Natural killer cell (primary cell): ENCODE measurements around the gene SEMA4F. TPM values are rescaled to one million over a fixed set of nuclear protein-coding genes. Genes with fewer than 3 reads are reported as not detected.

ENCODE experiments used
- ATAC-seq, 3 donors: fragments of 150-1000 bp in 2 of 3; fragments of 200-7000 bp in 1 of 3; cut with Tn5 transposase; 1 replicate in 1 of 3; 2 replicates in 2 of 3; pipeline ENCODE4 v1.10.0; 2021; ENCODE audit warnings: mild to moderate bottlenecking in 2 of 3, moderate library complexity in 2 of 3
- DNase-seq, 2 donors: peaks; one replicate each; pipeline versions ENCODE4 v3.0.0 to v3.0.0-alpha.2; 2013 to 2021; ENCODE audit warnings: mixed read lengths in 1 of 2
- H3K27ac ChIP-seq: one replicate; pipeline ENCODE4 v1.5.1; 2013; ENCODE audit warnings: mild to moderate bottlenecking, low read length
- H3K27me3 ChIP-seq: one replicate; pipeline ENCODE4 v1.6.1; 2013; ENCODE audit warnings: low read length; ENCODE audit not compliant: control insufficient read depth, insufficient read depth
- H3K36me3 ChIP-seq: one replicate; pipeline ENCODE4 v1.6.1; 2013; ENCODE audit warnings: low read length; ENCODE audit not compliant: control insufficient read depth, insufficient read depth
- H3K4me1 ChIP-seq: one replicate; pipeline ENCODE4 v1.6.1; 2013; ENCODE audit warnings: low read length; ENCODE audit not compliant: control insufficient read depth, insufficient read depth
- H3K4me3 ChIP-seq: one replicate; pipeline ENCODE4 v1.5.1; 2013; ENCODE audit warnings: low read length
- H3K9me3 ChIP-seq: one replicate; pipeline ENCODE4 v1.6.1; 2013; ENCODE audit warnings: low read length; ENCODE audit not compliant: control insufficient read depth, insufficient read depth
- H3K27ac Mint-ChIP-seq, 2 donors: one replicate each; pipeline ENCODE4 v1.8.0; 2022; ENCODE audit warnings: mild to moderate bottlenecking in 2 of 2, mixed read lengths in 2 of 2, moderate library complexity in 1 of 2
- H3K27me3 Mint-ChIP-seq, 2 donors: one replicate each; pipeline ENCODE4 v1.8.0; 2022; ENCODE audit warnings: low read depth in 2 of 2, mixed read lengths in 2 of 2
- H3K36me3 Mint-ChIP-seq: one replicate; pipeline ENCODE4 v1.8.0; 2022; ENCODE audit warnings: mixed read lengths
- H3K4me1 Mint-ChIP-seq, 2 donors: one replicate each; pipeline ENCODE4 v1.8.0; 2022; ENCODE audit warnings: mixed read lengths in 2 of 2
- H3K4me3 Mint-ChIP-seq: one replicate; pipeline ENCODE4 v1.8.0; 2022; ENCODE audit warnings: mild to moderate bottlenecking, moderate library complexity, mixed read lengths
- H3K9me3 Mint-ChIP-seq, 2 donors: one replicate each; pipeline ENCODE4 v1.8.0; 2022; ENCODE audit warnings: mixed read lengths in 2 of 2
- WGBS: methylation state at CpG from one replicate; pipeline ENCODE4 v1.1.7; 2013; ENCODE audit warnings: missing lambda C conversion rate; ENCODE audit not compliant: insufficient coverage; 5-methylcytosine and 5-hydroxymethylcytosine counted together
- intact Hi-C: fragments of 100-400 bp; cut with micrococcal nuclease; formaldehyde crosslinking; loops from one replicate; pipeline ENCODE4 v1.14.2; 2022
- total RNA-seq, 4 donors: library from RNA; stranded (reverse); fragments of 120-200 nt in 1 of 4; gene quantifications; one replicate each; pipeline versions ENCODE4 v1.2.3 to v1.2.4, GENCODE V29; 2013 to 2022
- TF ChIP-seq, protein P1 (sequence below): fragments of 200-600 bp; IDR thresholded peaks from one replicate; pipeline ENCODE4 v1.8.0; 2022; ENCODE audit warnings: antibody characterized with exemption

SEMA4F gene
- total RNA-seq, 3 donors from 2014 or later (not counting 1 experiment from before 2014, with no cell fraction given): 7.3 to 18.0 (median 10.8) TPM

DNA sequence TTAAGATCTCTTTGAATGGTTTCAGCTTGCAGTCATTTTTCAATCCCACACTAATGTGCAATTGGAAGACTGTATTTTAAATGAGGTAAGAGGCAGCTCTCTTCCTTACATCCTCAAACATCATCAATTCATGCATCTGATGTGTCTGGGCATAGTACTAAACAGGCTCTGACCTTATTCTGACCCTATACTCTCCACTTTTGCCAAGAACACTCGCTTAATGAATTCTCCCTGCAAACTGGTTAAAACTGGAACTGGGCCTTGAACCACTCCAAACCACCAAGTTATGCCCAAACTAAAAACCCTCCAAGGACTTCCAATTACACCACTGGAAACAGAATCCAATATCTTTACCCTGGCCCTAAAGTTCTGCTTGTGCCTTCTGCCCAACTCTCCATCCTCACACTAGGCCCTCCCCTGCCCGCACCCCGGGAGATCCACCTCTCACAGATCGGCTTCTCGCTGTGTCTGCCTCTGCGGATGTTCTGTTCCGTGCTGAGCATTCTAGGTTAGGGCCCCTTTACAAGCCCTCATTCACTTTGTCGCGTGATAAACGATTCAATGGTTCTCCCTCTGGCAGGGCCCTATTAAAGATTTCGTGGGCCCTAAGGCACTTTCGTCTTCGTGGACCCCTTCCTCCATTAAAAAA lies 7.1 kb upstream of the SEMA4F start:
- Histone ChIP-seq H3K4me3 (no peak overlapping the region), H3K4me1 (no peaks in the 10 kb centered on the region), H3K36me3 (no peaks in the 10 kb centered on the region), H3K27ac (no peak overlapping the region), H3K27me3 (peaks cover 16% of the 10 kb centered on the region), H3K9me3 (no peaks in the 10 kb centered on the region)
- H3K27ac Mint-ChIP-seq: no peak overlapping the region
- DNase-seq (no peak), ATAC-seq (no peak)
- H3K27me3 Mint-ChIP-seq: peaks cover 39 to 47% of the 10 kb centered on the region in 2 donors
- H3K4me3 Mint-ChIP-seq: peak overlapping the region; percentile 14
- H3K9me3 Mint-ChIP-seq: no peaks in the 10 kb centered on the region
- peaks cover 6% of the 10 kb centered on the region for H3K36me3 Mint-ChIP-seq
- over 99% methylated on average over 10 of the region's 13 CpGs for WGBS
- intact Hi-C loops: no loop called here
- peaks cover 0 to 4% of the 10 kb centered on the region in 2 donors for H3K4me1 Mint-ChIP-seq
- TF ChIP-seq, protein P1, sequence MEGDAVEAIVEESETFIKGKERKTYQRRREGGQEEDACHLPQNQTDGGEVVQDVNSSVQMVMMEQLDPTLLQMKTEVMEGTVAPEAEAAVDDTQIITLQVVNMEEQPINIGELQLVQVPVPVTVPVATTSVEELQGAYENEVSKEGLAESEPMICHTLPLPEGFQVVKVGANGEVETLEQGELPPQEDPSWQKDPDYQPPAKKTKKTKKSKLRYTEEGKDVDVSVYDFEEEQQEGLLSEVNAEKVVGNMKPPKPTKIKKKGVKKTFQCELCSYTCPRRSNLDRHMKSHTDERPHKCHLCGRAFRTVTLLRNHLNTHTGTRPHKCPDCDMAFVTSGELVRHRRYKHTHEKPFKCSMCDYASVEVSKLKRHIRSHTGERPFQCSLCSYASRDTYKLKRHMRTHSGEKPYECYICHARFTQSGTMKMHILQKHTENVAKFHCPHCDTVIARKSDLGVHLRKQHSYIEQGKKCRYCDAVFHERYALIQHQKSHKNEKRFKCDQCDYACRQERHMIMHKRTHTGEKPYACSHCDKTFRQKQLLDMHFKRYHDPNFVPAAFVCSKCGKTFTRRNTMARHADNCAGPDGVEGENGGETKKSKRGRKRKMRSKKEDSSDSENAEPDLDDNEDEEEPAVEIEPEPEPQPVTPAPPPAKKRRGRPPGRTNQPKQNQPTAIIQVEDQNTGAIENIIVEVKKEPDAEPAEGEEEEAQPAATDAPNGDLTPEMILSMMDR: no peak

DNA sequence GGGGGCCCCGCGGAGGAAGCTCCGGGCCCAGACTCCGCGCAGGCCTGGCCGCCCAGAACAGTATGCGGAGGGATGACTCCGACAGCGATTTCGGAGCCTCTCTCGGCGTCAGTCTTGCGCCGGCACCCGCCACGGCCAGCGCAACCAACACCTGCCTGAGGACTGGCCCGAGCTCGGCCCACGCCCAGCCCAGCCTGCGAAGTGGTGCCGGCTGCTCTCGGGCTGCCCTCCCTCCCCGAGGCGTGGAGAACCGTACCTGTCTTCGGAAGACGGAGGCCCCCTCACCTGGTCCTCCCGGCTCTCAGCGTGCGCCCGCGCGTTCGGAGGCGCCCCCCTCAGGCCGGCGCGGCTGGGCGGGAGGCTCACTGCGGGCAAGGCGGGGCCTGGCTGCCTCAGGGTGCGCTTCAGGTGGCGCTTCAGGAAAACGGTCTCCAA lies 6.0 kb upstream of the SEMA4F start, which contains the start of gene M1AP:
TSS of gene M1AP (minus strand) at position 322 of the 435 bp plus-strand sequence. CDS start 8,055 bp downstream, outside the sequence.
- peak; percentile 40 to 79 (median 46) for ATAC-seq
- Histone ChIP-seq H3K27me3 (peaks cover 14% of the 10 kb centered on the region), H3K9me3 (no peaks in the 10 kb centered on the region), H3K4me3 (no peak within 1 kb of the TSS), H3K4me1 (no peaks in the 10 kb centered on the region), H3K27ac (no peak within 1 kb of the TSS), H3K36me3 (no peaks in the 10 kb centered on the region)
- H3K4me1 Mint-ChIP-seq: peaks cover 0 to 4% of the 10 kb centered on the region in 2 donors
- H3K9me3 Mint-ChIP-seq: no peaks in the 10 kb centered on the region
- peaks cover 6% of the 10 kb centered on the region for H3K36me3 Mint-ChIP-seq
- H3K4me3 Mint-ChIP-seq: peak within 1 kb of the TSS; percentile 38
- H3K27ac Mint-ChIP-seq: no peak within 1 kb of the TSS
- peak in 1 of 2 donors; percentile 18 for DNase-seq
- TF ChIP-seq, protein P1: no peak
- intact Hi-C loops: no loop called here
- 22% methylated on average over 45 of the region's 45 CpGs for WGBS
- H3K27me3 Mint-ChIP-seq: peaks cover 36 to 46% of the 10 kb centered on the region in 2 donors

DNA sequence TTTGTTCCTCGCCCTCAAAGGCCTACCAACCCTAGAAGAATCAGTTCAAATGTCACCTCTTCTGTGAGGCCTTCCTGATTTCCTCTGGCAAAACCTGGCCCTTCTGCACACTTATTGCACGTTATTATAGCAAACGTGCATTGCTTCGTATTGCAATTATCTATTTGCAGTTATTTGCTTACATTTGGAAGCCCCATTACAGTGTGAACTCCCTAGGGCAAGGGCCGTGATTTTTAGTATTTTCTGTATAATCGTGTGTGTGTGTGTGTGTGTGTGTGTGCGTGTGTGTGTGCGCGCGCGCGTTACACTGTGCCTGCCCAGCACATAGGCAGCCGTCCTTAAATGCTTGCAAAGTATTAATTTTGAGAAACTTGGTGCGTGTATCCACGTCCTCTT lies 460 bp upstream of the SEMA4F start:
- WGBS: 12% methylated on average over 9 of the region's 15 CpGs
- Mint-ChIP-seq H3K27ac (peak overlapping the region; percentile 49 to 69), H3K36me3 (peaks cover 2% of the 10 kb centered on the region), H3K4me3 (peak overlapping the region; percentile 83), H3K4me1 (peaks cover 10 to 28% of the 10 kb centered on the region in 2 donors), H3K27me3 (peaks cover 10 to 19% of the 10 kb centered on the region in 2 donors), H3K9me3 (no peaks in the 10 kb centered on the region)
- ATAC-seq (peak; percentile 14 to 30 (median 23)), DNase-seq (no peak)
- H3K9me3 ChIP-seq: no peaks in the 10 kb centered on the region
- H3K27me3 ChIP-seq: peaks cover 6% of the 10 kb centered on the region
- H3K4me1 ChIP-seq: peaks cover 13% of the 10 kb centered on the region
- TF ChIP-seq, protein P1: no peak
- intact Hi-C loops: no loop called here
- H3K36me3 ChIP-seq: no peaks in the 10 kb centered on the region
- no peak overlapping the region for H3K27ac ChIP-seq
- peak overlapping the region; percentile 46 for H3K4me3 ChIP-seq
